GM10847 (cell line): Measurements from ENCODE around the gene KCP.

Experiments
- POLR2A ChIP-seq: IDR thresholded peaks from 2 replicates; pipeline ENCODE4 v1.6.1; 2011; ENCODE audit not compliant: insufficient read length; ENCODE audit errors: extremely low read depth

Gene KCP

GRCh38 chr7:128867241-128867640, 43.3 kb downstream of the KCP start:
- TF ChIP-seq POLR2A, result no peak

- no peak for TF ChIP-seq POLR2A
Observed at GRCh38 chr7:128865996-128866877, 44.3 kb downstream of the KCP start.

GRCh38 chr7:128865303-128865702, 45.2 kb downstream of the KCP start:
- no peak for TF ChIP-seq POLR2A

GRCh38 chr7:128863433-128863989, 47.0 kb downstream of the KCP start:
- no peak for TF ChIP-seq POLR2A

- peak; percentile 76 for TF ChIP-seq POLR2A
Observed at GRCh38 chr7:128862571-128863432, 47.7 kb downstream of the KCP start, which contains the start of gene ATP6V1F. TSS of gene ATP6V1F (plus strand) at chr7:128862856. CDS start at chr7:128862905, 49 bp downstream.

GRCh38 chr7:128861957-128862570, 48.4 kb downstream of the KCP start:
- no peak for TF ChIP-seq POLR2A

- no peak for TF ChIP-seq POLR2A
Observed at GRCh38 chr7:128860158-128861073, 50.1 kb downstream of the KCP start.

GRCh38 chr7:128859232-128860157, 51.0 kb downstream of the KCP start:
- TF ChIP-seq POLR2A, result no peak

- no peak for TF ChIP-seq POLR2A
Observed at GRCh38 chr7:128858380-128859231, 51.9 kb downstream of the KCP start.

- TF ChIP-seq POLR2A, result no peak
Observed at GRCh38 chr7:128856001-128856718, 54.3 kb downstream of the KCP start.

- no peak for TF ChIP-seq POLR2A
Observed at GRCh38 chr7:128855559-128855958, 55.0 kb downstream of the KCP start.

GRCh38 chr7:128854396-128854795, 56.1 kb downstream of the KCP start:
- no peak for TF ChIP-seq POLR2A

- no peak for TF ChIP-seq POLR2A
Observed at GRCh38 chr7:128853799-128854198, 56.7 kb downstream of the KCP start.
